ENCODE data around the gene MANEAL. TPM values are rescaled to one million over a fixed set of nuclear protein-coding genes. Genes with fewer than 3 reads are reported as not detected.

Gene MANEAL
- total and polyA plus RNA-seq, 12 donors, result 0.66 to 3.1 (median 1.4) TPM

- ATAC-seq (peak; percentile 81 to 94 (median 86)), DNase-seq (peak; percentile 64 to 75)
- WGBS, 2 donors, result 1% methylated on average over 54 of the region's 54 CpGs
- Histone ChIP-seq H3K4me1 (peaks cover 7 to 49% (median 21%) of the 10 kb centered on the region in 9 donors), H3K9me3 (no peaks in the 10 kb centered on the region), H3K36me3 (peaks cover 0 to 56% (median 27%) of the 10 kb centered on the region in 9 donors), H3K4me3 (peak overlapping the region; percentile 79 to 98 (median 87)), H3K27ac (peak overlapping the region; percentile 76 to 99 (median 96)), H3K27me3 (no peaks in the 10 kb centered on the region)
- intact Hi-C loops (cut with DNase I), result loop anchor here in 6 of 10 donors (2.0 to 10.0 kb wide), 5 partner anchors 50 to 121 kb away; partner anchors contain the start of genes CDCA8 (in 4 of the 6) and MTF1 (in 1 of the 6)
- TF ChIP-seq, protein P1, sequence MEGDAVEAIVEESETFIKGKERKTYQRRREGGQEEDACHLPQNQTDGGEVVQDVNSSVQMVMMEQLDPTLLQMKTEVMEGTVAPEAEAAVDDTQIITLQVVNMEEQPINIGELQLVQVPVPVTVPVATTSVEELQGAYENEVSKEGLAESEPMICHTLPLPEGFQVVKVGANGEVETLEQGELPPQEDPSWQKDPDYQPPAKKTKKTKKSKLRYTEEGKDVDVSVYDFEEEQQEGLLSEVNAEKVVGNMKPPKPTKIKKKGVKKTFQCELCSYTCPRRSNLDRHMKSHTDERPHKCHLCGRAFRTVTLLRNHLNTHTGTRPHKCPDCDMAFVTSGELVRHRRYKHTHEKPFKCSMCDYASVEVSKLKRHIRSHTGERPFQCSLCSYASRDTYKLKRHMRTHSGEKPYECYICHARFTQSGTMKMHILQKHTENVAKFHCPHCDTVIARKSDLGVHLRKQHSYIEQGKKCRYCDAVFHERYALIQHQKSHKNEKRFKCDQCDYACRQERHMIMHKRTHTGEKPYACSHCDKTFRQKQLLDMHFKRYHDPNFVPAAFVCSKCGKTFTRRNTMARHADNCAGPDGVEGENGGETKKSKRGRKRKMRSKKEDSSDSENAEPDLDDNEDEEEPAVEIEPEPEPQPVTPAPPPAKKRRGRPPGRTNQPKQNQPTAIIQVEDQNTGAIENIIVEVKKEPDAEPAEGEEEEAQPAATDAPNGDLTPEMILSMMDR (IDR thresholded peaks at IDR 0.05), result no peak
These were observed 15.0 kb downstream of the MANEAL start for GRCh38 chr1:37808369-37809319.

DNA sequence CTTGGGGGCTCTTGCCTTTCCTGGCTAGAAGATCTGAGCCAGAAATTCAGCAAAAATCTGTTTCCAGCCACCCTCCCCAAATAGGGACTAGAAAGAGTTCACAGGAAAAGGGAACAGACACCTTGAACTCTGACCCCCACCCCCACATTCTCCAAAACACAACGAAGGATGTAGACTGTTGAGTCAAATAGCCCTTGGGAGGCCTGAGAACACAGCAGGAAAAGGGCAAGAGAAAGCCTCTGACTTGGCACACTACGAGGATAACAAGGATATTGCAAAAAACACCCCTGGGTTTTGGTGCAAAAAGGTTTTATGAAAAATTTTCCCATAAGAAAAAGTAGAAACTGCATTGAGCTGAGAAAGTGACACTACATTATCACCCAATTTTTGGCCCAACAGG lies 16.3 kb downstream of the MANEAL start:
- H3K27ac ChIP-seq, result peak overlapping the region in 5 of 10 donors; percentile 22 to 98 (median 92)
- intact Hi-C loops (cut with DNase I), result loop anchor here in 9 of 10 donors (2.0 to 10.0 kb wide), 8 partner anchors 47 to 175 kb away; partner anchors contain the start of genes MTF1 (in 5 of the 9) and CDCA8 (in 4 of the 9)

DNA sequence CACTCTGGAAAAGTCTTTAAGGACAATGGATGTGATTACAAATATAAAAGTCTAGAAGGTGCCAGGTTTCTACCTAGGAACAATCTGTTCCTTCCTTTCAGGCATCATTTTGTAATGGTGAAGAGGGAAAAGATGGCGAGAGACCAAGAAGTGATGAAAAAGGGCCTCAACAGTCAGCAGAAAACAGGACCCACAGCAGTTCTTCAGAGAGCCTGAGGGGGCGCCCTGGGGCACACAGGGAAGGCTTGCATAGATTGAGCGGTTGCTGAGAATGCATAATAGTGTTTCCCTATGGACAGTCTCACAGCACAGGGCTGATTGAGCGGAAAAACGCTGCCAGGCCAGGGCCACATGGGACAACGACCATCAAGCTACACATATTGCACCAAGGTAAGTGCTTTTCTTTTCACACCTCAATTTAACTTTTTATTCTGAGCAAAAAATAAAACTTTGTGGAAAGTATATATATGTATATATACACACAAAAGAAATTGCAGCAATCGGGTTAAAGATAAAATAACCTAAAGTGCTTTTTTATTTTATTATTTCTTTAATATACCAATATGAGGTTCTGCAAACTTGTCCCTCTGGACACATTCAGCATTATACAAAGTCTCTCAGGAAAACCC lies 17.5 kb downstream of the MANEAL start:
- H3K4me1 ChIP-seq, result peaks cover 7 to 49% (median 21%) of the 10 kb centered on the region in 9 donors
- DNase-seq (peak; percentile 29 to 51), ATAC-seq (no peak)
- intact Hi-C loops (cut with DNase I), result loop anchor here in 5 of 10 donors (5.0 to 10.0 kb wide), 3 partner anchors 46 to 174 kb away; partner anchors contain the start of gene MTF1 (in 4 of the 5)
- peaks cover 0 to 56% (median 12%) of the 10 kb centered on the region in 9 donors for H3K36me3 ChIP-seq
- WGBS, 2 donors, result 33 to 38% methylated on average over 7 of the region's 7 CpGs
- H3K27me3 ChIP-seq, result no peaks in the 10 kb centered on the region
- H3K9me3 ChIP-seq, result no peaks in the 10 kb centered on the region
- TF ChIP-seq, protein P1 (IDR thresholded peaks at IDR 0.05), result peak; percentile 56 to 84 (median 72)
- H3K27ac ChIP-seq, result no peak overlapping the region
- H3K4me3 ChIP-seq, result no peak overlapping the region

More for the DNA sequence above, 16.3 kb downstream of the MANEAL start:
- Histone ChIP-seq H3K4me3 (no peak overlapping the region), H3K36me3 (peaks cover 0 to 56% (median 14%) of the 10 kb centered on the region in 9 donors), H3K4me1 (peaks cover 7 to 49% (median 21%) of the 10 kb centered on the region in 9 donors), H3K9me3 (no peaks in the 10 kb centered on the region), H3K27me3 (no peaks in the 10 kb centered on the region)
- WGBS, 2 donors, result 37 to 39% methylated on average over 2 of the region's 2 CpGs
- TF ChIP-seq, protein P1 (IDR thresholded peaks at IDR 0.05), result no peak
- no peak for ATAC-seq
- DNase-seq, result no peak
